ENCODE measurements around the gene FARS2. TPM values are rescaled to one million over a fixed set of nuclear protein-coding genes. Genes with fewer than 3 reads are reported as not detected.
"Not testable (repeated sequence)": the region's sequence is repeated elsewhere in the genome, so short reads cannot be mapped to it uniquely, and the experiment has no call there.

Gene FARS2
- total RNA-seq, 2 donors from 2014 or later, result 20.7 to 26.4 TPM

GRCh38 chr6:5554226-5554625 is 292.9 kb downstream of the FARS2 start:
- H3K4me1 Mint-ChIP-seq, result peaks cover 4% of the 10 kb centered on the region
- no peaks in the 10 kb centered on the region for H3K27me3 Mint-ChIP-seq
- no peak overlapping the region for H3K4me3 Mint-ChIP-seq
- no peak overlapping the region for H3K27ac Mint-ChIP-seq
- DNase-seq (no peak), ATAC-seq (no peak)
- H3K36me3 Mint-ChIP-seq (ENCODE audit: low read depth), result peaks cover 5% of the 10 kb centered on the region
- H3K9me3 ChIP-seq (ENCODE audit: control insufficient read depth, low read length, poor library complexity, severe bottlenecking), result peaks cover 3% of the 10 kb centered on the region

- H3K4me1 Mint-ChIP-seq, result peaks cover 7% of the 10 kb centered on the region
- no peaks in the 10 kb centered on the region for H3K9me3 ChIP-seq (ENCODE audit: control insufficient read depth, low read length, poor library complexity, severe bottlenecking)
Measured at GRCh38 chr6:5556011-5556410, 294.7 kb downstream of the FARS2 start.

GRCh38 chr6:5557506-5557905 is 296.2 kb downstream of the FARS2 start:
- Mint-ChIP-seq H3K27me3 (no peaks in the 10 kb centered on the region), H3K4me3 (no peak overlapping the region), H3K4me1 (peaks cover 11% of the 10 kb centered on the region), H3K27ac (no peak overlapping the region), H3K36me3 (ENCODE audit: low read depth) (peaks cover 3% of the 10 kb centered on the region)
- ATAC-seq, result no peak
- no peaks in the 10 kb centered on the region for H3K9me3 ChIP-seq (ENCODE audit: control insufficient read depth, low read length, poor library complexity, severe bottlenecking)
- no peak for DNase-seq

More at GRCh38 chr6:5556011-5556410, 294.7 kb downstream of the FARS2 start:
- ATAC-seq (no peak), DNase-seq (no peak)
- Mint-ChIP-seq H3K4me3 (peak overlapping the region; percentile 39), H3K36me3 (ENCODE audit: low read depth) (peaks cover 3% of the 10 kb centered on the region), H3K27ac (no peak overlapping the region), H3K27me3 (no peaks in the 10 kb centered on the region)

GRCh38 chr6:5559651-5560050 is 298.3 kb downstream of the FARS2 start:
- Mint-ChIP-seq H3K36me3 (ENCODE audit: low read depth) (peaks cover 3% of the 10 kb centered on the region), H3K4me1 (peaks cover 11% of the 10 kb centered on the region), H3K4me3 (no peak overlapping the region), H3K27ac (no peak overlapping the region), H3K27me3 (no peaks in the 10 kb centered on the region)
- ATAC-seq (no peak), DNase-seq (no peak)
- no peaks in the 10 kb centered on the region for H3K9me3 ChIP-seq (ENCODE audit: control insufficient read depth, low read length, poor library complexity, severe bottlenecking)

- H3K27ac Mint-ChIP-seq, result no peak overlapping the region
- H3K4me3 Mint-ChIP-seq, result no peak overlapping the region
- H3K9me3 ChIP-seq (ENCODE audit: control insufficient read depth, low read length, poor library complexity, severe bottlenecking), result no peaks in the 10 kb centered on the region
- ATAC-seq, result no peak
- DNase-seq, result no peak
- H3K36me3 Mint-ChIP-seq (ENCODE audit: low read depth), result no peaks in the 10 kb centered on the region
- peaks cover 11% of the 10 kb centered on the region for H3K4me1 Mint-ChIP-seq
- no peaks in the 10 kb centered on the region for H3K27me3 Mint-ChIP-seq
Measured at GRCh38 chr6:5562277-5562676, 301.0 kb downstream of the FARS2 start.

- no peaks in the 10 kb centered on the region for H3K36me3 Mint-ChIP-seq (ENCODE audit: low read depth)
- H3K27ac Mint-ChIP-seq, result peak overlapping the region; percentile 1
- ATAC-seq, result no peak
- no peaks in the 10 kb centered on the region for H3K9me3 ChIP-seq (ENCODE audit: control insufficient read depth, low read length, poor library complexity, severe bottlenecking)
- H3K4me3 Mint-ChIP-seq, result no peak overlapping the region
- no peak for DNase-seq
- H3K27me3 Mint-ChIP-seq, result no peaks in the 10 kb centered on the region
- H3K4me1 Mint-ChIP-seq, result peaks cover 14% of the 10 kb centered on the region
Measured at GRCh38 chr6:5563086-5563485, 301.8 kb downstream of the FARS2 start.

- not testable (repeated sequence) for H3K36me3 Mint-ChIP-seq (ENCODE audit: low read depth); H3K9me3 ChIP-seq (ENCODE audit: control insufficient read depth, low read length, poor library complexity, severe bottlenecking); H3K27me3 Mint-ChIP-seq; ATAC-seq; H3K4me3 Mint-ChIP-seq; DNase-seq; H3K27ac Mint-ChIP-seq
- peaks cover 15% of the 10 kb centered on the region for H3K4me1 Mint-ChIP-seq
Measured at GRCh38 chr6:5564746-5565145, 303.4 kb downstream of the FARS2 start.

GRCh38 chr6:5565971-5566370 is 304.7 kb downstream of the FARS2 start:
- no peak for DNase-seq
- no peaks in the 10 kb centered on the region for H3K27me3 Mint-ChIP-seq
- no peak overlapping the region for H3K27ac Mint-ChIP-seq
- H3K4me3 Mint-ChIP-seq, result peak overlapping the region; percentile 4
- no peaks in the 10 kb centered on the region for H3K9me3 ChIP-seq (ENCODE audit: control insufficient read depth, low read length, poor library complexity, severe bottlenecking)
- H3K4me1 Mint-ChIP-seq, result peaks cover 16% of the 10 kb centered on the region
- no peak for ATAC-seq
- no peaks in the 10 kb centered on the region for H3K36me3 Mint-ChIP-seq (ENCODE audit: low read depth)

GRCh38 chr6:5566718-5567117 is 305.4 kb downstream of the FARS2 start:
- ATAC-seq, result no peak

GRCh38 chr6:5567352-5567751 is 306.0 kb downstream of the FARS2 start:
- no peak overlapping the region for H3K27ac Mint-ChIP-seq
- no peaks in the 10 kb centered on the region for H3K9me3 ChIP-seq (ENCODE audit: control insufficient read depth, low read length, poor library complexity, severe bottlenecking)
- no peaks in the 10 kb centered on the region for H3K27me3 Mint-ChIP-seq
- peaks cover 12% of the 10 kb centered on the region for H3K4me1 Mint-ChIP-seq
- no peaks in the 10 kb centered on the region for H3K36me3 Mint-ChIP-seq (ENCODE audit: low read depth)
- ATAC-seq (no peak), DNase-seq (no peak)
- H3K4me3 Mint-ChIP-seq, result no peak overlapping the region

More at GRCh38 chr6:5566718-5567117, 305.4 kb downstream of the FARS2 start:
- peaks cover 13% of the 10 kb centered on the region for H3K4me1 Mint-ChIP-seq
- H3K36me3 Mint-ChIP-seq (ENCODE audit: low read depth), result no peaks in the 10 kb centered on the region
- no peak overlapping the region for H3K27ac Mint-ChIP-seq
- H3K27me3 Mint-ChIP-seq, result no peaks in the 10 kb centered on the region
- H3K4me3 Mint-ChIP-seq, result no peak overlapping the region
- no peak for DNase-seq
- no peaks in the 10 kb centered on the region for H3K9me3 ChIP-seq (ENCODE audit: control insufficient read depth, low read length, poor library complexity, severe bottlenecking)

GRCh38 chr6:5567890-5568289 is 306.6 kb downstream of the FARS2 start:
- Mint-ChIP-seq H3K4me3 (no peak overlapping the region), H3K27me3 (no peaks in the 10 kb centered on the region), H3K27ac (no peak overlapping the region), H3K4me1 (peaks cover 12% of the 10 kb centered on the region), H3K36me3 (ENCODE audit: low read depth) (no peaks in the 10 kb centered on the region)
- ATAC-seq (no peak), DNase-seq (no peak)
- no peaks in the 10 kb centered on the region for H3K9me3 ChIP-seq (ENCODE audit: control insufficient read depth, low read length, poor library complexity, severe bottlenecking)

- H3K9me3 ChIP-seq (ENCODE audit: control insufficient read depth, low read length, poor library complexity, severe bottlenecking), result no peaks in the 10 kb centered on the region
- ATAC-seq (no peak), DNase-seq (no peak)
- no peak overlapping the region for H3K27ac Mint-ChIP-seq
- H3K4me1 Mint-ChIP-seq, result peaks cover 12% of the 10 kb centered on the region
- no peaks in the 10 kb centered on the region for H3K27me3 Mint-ChIP-seq
- no peak overlapping the region for H3K4me3 Mint-ChIP-seq
- no peaks in the 10 kb centered on the region for H3K36me3 Mint-ChIP-seq (ENCODE audit: low read depth)
Measured at GRCh38 chr6:5569491-5569890, 308.2 kb downstream of the FARS2 start.

- H3K27ac Mint-ChIP-seq, result no peak overlapping the region
- H3K36me3 Mint-ChIP-seq (ENCODE audit: low read depth), result no peaks in the 10 kb centered on the region
- ATAC-seq, result no peak
- no peaks in the 10 kb centered on the region for H3K27me3 Mint-ChIP-seq
- no peaks in the 10 kb centered on the region for H3K9me3 ChIP-seq (ENCODE audit: control insufficient read depth, low read length, poor library complexity, severe bottlenecking)
- DNase-seq, result no peak
- H3K4me1 Mint-ChIP-seq, result peaks cover 12% of the 10 kb centered on the region
- H3K4me3 Mint-ChIP-seq, result no peak overlapping the region
Measured at GRCh38 chr6:5570641-5571040, 309.3 kb downstream of the FARS2 start.

GRCh38 chr6:5580736-5581581 is 319.6 kb downstream of the FARS2 start:
- no peak for ATAC-seq

More at GRCh38 chr6:5580736-5581581, 319.6 kb downstream of the FARS2 start:
- Mint-ChIP-seq H3K4me1 (peaks cover 5% of the 10 kb centered on the region), H3K4me3 (no peak overlapping the region), H3K27ac (peak overlapping the region; percentile 34), H3K27me3 (no peaks in the 10 kb centered on the region), H3K36me3 (ENCODE audit: low read depth) (peaks cover under 1% of the 10 kb centered on the region)
- H3K9me3 ChIP-seq (ENCODE audit: control insufficient read depth, low read length, poor library complexity, severe bottlenecking), result peaks cover 3% of the 10 kb centered on the region
- no peak for DNase-seq

Measured in T-helper 17 cell (primary cell).